ENCODE measurements around the gene TRABD2B. TPM values are rescaled to one million over a fixed set of nuclear protein-coding genes. Genes with fewer than 3 reads are reported as not detected.

TRABD2B gene
- total and polyA plus RNA-seq, 2 of the 13 experiments (the other 11 are each of a cell fraction or from before 2014, with no cell fraction given): 0.04 TPM; not detected in 1

- no peaks in the 10 kb centered on the region for H4K20me1 ChIP-seq (ENCODE audit: insufficient read depth, low read length)
- no peaks in the 10 kb centered on the region for H3K9me3 ChIP-seq (ENCODE audit: low read length)
- DNase-seq (ENCODE audit: low spot score): no peak
- H3K4me3 ChIP-seq (replicated peaks in 1 of 3; ENCODE audit: insufficient read depth in 1 of 3, low read depth in 2 of 3, low read length in 3 of 3): no peak overlapping the region
- no peaks in the 10 kb centered on the region for H3K4me1 ChIP-seq (ENCODE audit: insufficient read depth, low read length)
- no peak overlapping the region for H2AFZ ChIP-seq (ENCODE audit: low read length)
- FAIRE-seq: no peak
- BruUV-seq (replicated peaks): no TSS peak
- ChIA-PET CTCF (ENCODE audit: low intra/inter-chr PET ratio, low total read pairs) (interaction anchor here (1.3 kb wide), 1 partner anchor 46 kb away, joined by 3 read pairs; no protein-coding TSS in a partner anchor), POLR2A (no interaction called here)
- intact Hi-C loops (cut with micrococcal nuclease; ENCODE audit: unreplicated experiment): no loop called here
- no peak overlapping the region for H3K9ac ChIP-seq (ENCODE audit: insufficient read depth, low read depth, low read length)
- WGBS (ENCODE audit: low lambda C conversion rate): 49% methylated on average over 6 of the region's 8 CpGs
- in situ Hi-C loops (cut with HindIII; ENCODE audit: extremely low pct_ligation_motif_present, low pct_unique_long_range_greater_than_20kb): no loop called here
- H3K4me2 ChIP-seq (ENCODE audit: low read depth, low read length): no peak overlapping the region
- no peak for TF ChIP-seq PBX3 (CRISPR knock-in tag; IDR thresholded peaks at IDR 0.05; ENCODE audit: borderline replicate concordance)
- TF ChIP-seq SMAD1 (CRISPR knock-in tag; IDR thresholded peaks at IDR 0.05; ENCODE audit: borderline replicate concordance, low read depth): no peak
- TF ChIP-seq PAXIP1 (CRISPR knock-in tag; conservative IDR thresholded peaks at IDR 0.05): no peak
- TF ChIP-seq U2AF1 (optimal IDR thresholded peaks at IDR 0.05; ENCODE audit: low read depth, low read length): no peak
- TF ChIP-seq FOSL2 (CRISPR knock-in tag; IDR thresholded peaks at IDR 0.05): no peak
- TF ChIP-seq SIX4 (CRISPR knock-in tag; IDR thresholded peaks at IDR 0.05): no peak
- no peak for TF ChIP-seq ZMYM3 (CRISPR knock-in tag; IDR thresholded peaks at IDR 0.05)
- TF ChIP-seq KLF6 (CRISPR knock-in tag; IDR thresholded peaks at IDR 0.05): no peak
- no peak for TF ChIP-seq NFYB (CRISPR knock-in tag; IDR thresholded peaks at IDR 0.05)
- no peak for TF ChIP-seq KLF15 (CRISPR knock-in tag; IDR thresholded peaks at IDR 0.05; ENCODE audit: borderline replicate concordance)
- no peaks in the 10 kb centered on the region for H3K36me3 ChIP-seq (replicated peaks in 1 of 2; ENCODE audit: control insufficient read depth in 1 of 2, insufficient read depth in 2 of 2, low read length in 2 of 2)
- ATAC-seq: no peak
- no peak overlapping the region for H3K27ac ChIP-seq (ENCODE audit: extremely low read length, insufficient read depth, low read length)
- no peaks in the 10 kb centered on the region for H3K79me2 ChIP-seq (ENCODE audit: insufficient read depth, low read length)
- H3K27me3 ChIP-seq (ENCODE audit: control insufficient read depth in 1 of 2, insufficient read depth in 2 of 2, low read length in 2 of 2): peaks cover 4 to 44% of the 10 kb centered on the region in 2 experiments; a peak in 4 of 5 replicates
Measured at GRCh38 chr1:47756411-47756810, 240.8 kb downstream of the TRABD2B start.
